ENCODE data around the gene GNAI3.

The GNAI3 gene

DNA sequence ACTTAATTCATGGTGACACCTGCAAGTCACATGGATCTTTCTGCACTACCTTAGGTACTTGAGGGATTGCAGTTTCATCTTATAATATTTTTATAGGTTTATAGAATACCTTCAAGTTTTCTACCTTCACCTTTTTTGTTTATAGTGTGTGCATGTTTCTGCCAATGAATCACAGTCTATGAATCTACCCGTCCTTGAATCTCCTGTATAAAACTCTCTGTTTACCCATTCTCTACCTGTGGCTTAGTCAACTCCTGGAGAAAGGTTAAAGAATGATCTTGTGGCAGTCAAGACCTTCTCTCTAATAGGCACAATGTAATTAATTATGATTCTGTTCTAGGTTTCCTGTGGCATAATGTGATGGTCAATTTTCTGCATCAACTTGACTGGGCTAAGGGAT is 116.3 kb downstream of the GNAI3 start:
- no peak for DNase-seq

DNA sequence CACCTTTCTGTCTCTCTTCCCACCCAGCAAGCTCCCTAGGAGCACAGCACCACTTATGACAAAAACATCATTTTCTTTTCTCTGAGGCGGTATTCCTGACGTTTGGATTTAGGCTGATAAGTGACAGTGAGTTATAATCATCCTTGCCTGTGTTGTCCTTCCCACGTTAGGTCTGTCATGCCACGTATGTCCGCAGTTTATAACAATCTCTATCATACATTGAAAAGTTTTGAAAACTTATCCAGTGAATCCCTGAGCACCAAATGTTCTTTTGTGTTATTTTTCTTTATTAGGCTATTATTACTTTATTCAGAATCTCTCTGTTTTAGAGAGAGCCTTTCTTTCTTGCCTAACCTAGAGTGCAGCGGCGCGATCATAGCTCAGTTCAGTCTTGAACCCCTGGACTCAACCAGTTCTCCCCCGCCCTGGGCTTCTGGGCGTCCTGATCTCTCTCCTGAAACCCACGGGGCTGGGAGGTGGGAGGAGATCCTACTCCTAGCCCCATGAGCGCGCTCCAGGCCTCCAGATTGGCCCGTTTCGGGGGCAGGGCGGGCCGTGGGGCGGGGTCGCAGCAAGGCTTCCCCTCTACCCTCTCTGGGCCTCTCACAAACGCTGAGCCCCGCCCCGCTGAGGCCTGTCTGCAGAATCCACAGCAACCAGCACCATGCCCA is 119.2 kb downstream of the GNAI3 start, which contains the start of gene GSTM2:
Gene GSTM2 (plus strand): TSS at position 606 of the 671 bp plus-strand sequence. CDS start 59 bp downstream, at position 665.
- DNase-seq: no peak
